H1 (cell line): ENCODE results near the gene CYP2B6. TPM values are rescaled to one million over a fixed set of nuclear protein-coding genes. Genes with fewer than 3 reads are reported as not detected.

ENCODE experiments used
- CHD7 ChIP-seq: fragments of 300-600 bp; sonication (generic); IDR thresholded peaks from 2 replicates; pipeline ENCODE4 v1.7.1; 2012; ENCODE audit warnings: low read length, moderate library complexity, mild to moderate bottlenecking, inconsistent platforms; ENCODE audit not compliant: insufficient replicate concordance
- polyA plus RNA-seq, 7 experiments: library from polyadenylated mRNA; depleted of rRNA in 3 of 7; stranded (reverse) in 5 of 7; unstranded in 2 of 7; fragments of >200 nt in 5 of 7; fragments of 200-250 nt in 2 of 7; gene quantifications; 1 replicate in 5 of 7; 2 replicates in 1 of 7; 4 replicates in 1 of 7; pipeline versions ENCODE4 v1.2.1 to v1.2.3, GENCODE V29; 2011 to 2013; ENCODE audit warnings: missing spikeins in 2 of 7, mixed read lengths in 2 of 7
- total RNA-seq: library from RNA; stranded (reverse); fragmentation: NEBNext Ultra II Directional; extraction: Animal tissue kit (Norgen Biotek cat#: 25700); gene quantifications from 2 replicates; pipeline ENCODE4 v1.2.1, GENCODE V29; 2021

CYP2B6 gene
- total and polyA plus RNA-seq, 2 of the 8 experiments (the other 6 are each of a cell fraction or from before 2014, with no cell fraction given), result 2.8 to 5.4 TPM

GRCh38 chr19:41000310-41000737, 9.2 kb downstream of the CYP2B6 start (continued):
- no peak for TF ChIP-seq CHD7
